PC-3 (cell line): ENCODE data around the gene DBNDD2.

Experiments used
- EZH2 ChIP-seq: fragments of 300-600 bp; sonication (generic); IDR thresholded peaks from one replicate; pipeline ENCODE4 v1.6.1; 2017; ENCODE audit warnings: antibody characterized with exemption, mild to moderate bottlenecking, low read length; ENCODE audit not compliant: unreplicated experiment
- EZH2phosphoT487 ChIP-seq: fragments of 300-600 bp; sonication (generic); IDR thresholded peaks from 2 replicates; pipeline ENCODE4 v1.6.1; 2018; ENCODE audit warnings: mild to moderate bottlenecking, antibody characterized with exemption, low read length, borderline replicate concordance
- TF ChIP-seq, protein P1 (sequence below): fragments of 300-600 bp; sonication (generic); conservative IDR thresholded peaks from 2 replicates; pipeline ENCODE4 v1.5.1; 2017; ENCODE audit warnings: antibody characterized with exemption, low read depth, mild to moderate bottlenecking, low read length

DNA sequence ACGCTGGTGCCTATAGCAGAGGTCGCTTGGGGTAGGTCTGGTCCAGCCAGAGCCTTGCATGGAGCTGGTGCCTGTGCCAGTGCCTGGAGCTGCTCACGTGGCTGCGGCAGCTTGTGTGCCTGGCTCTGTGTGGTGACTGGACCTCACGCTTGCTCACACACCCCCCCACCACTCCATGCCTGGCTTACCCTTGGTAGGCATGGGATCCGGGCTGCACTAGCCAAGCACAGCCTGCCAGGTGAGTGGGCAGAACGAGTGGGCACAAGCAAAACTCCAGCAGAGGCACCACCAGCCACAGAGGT lies 13.0 kb upstream of the DBNDD2 start:
- TF ChIP-seq, protein P1, sequence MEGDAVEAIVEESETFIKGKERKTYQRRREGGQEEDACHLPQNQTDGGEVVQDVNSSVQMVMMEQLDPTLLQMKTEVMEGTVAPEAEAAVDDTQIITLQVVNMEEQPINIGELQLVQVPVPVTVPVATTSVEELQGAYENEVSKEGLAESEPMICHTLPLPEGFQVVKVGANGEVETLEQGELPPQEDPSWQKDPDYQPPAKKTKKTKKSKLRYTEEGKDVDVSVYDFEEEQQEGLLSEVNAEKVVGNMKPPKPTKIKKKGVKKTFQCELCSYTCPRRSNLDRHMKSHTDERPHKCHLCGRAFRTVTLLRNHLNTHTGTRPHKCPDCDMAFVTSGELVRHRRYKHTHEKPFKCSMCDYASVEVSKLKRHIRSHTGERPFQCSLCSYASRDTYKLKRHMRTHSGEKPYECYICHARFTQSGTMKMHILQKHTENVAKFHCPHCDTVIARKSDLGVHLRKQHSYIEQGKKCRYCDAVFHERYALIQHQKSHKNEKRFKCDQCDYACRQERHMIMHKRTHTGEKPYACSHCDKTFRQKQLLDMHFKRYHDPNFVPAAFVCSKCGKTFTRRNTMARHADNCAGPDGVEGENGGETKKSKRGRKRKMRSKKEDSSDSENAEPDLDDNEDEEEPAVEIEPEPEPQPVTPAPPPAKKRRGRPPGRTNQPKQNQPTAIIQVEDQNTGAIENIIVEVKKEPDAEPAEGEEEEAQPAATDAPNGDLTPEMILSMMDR: no peak
- no peak for TF ChIP-seq EZH2phosphoT487
- no peak for TF ChIP-seq EZH2
